K562 (cell line): ENCODE results near the gene AKAP12. TPM values are rescaled to one million over a fixed set of nuclear protein-coding genes. Genes with fewer than 3 reads are reported as not detected.

Experiments
- ATAC-seq: fragments of 200-7000 bp; cut with Tn5 transposase; 3 replicates; pipeline ENCODE4 v1.9.1; 2020; ENCODE audit warnings: moderate library complexity
- BruUV-seq: library from RNA; stranded (reverse); fragments of 400-500 nt; replicated peaks from 2 replicates; lab custom pipeline; 2021; lab: Mats Ljungman, UMichigan
- CTCF ChIA-PET: fragments of 300-600 bp; formaldehyde crosslinking; extraction: SDS; loops from one replicate; lab custom pipeline; 2021; ENCODE audit warnings: low intra/inter-chr PET ratio; lab: Yijun Ruan, JAX
- POLR2A ChIA-PET: fragments of 300-600, 350-650 bp; sonication (Branson Sonifier 250); formaldehyde crosslinking; extraction: SDS; loops from one replicate; lab custom pipeline; 2021; ENCODE audit warnings: antibody characterized with exemption, inconsistent platforms; lab: Yijun Ruan, JAX
- DNase-seq, 4 experiments: peaks; one replicate each; pipeline versions ENCODE4 v3.0.0 to v3.0.0-alpha.2; 2011 to 2018; ENCODE audit warnings: low spot score in 3 of 4, mixed read lengths in 3 of 4; ENCODE audit errors: extremely low read depth in 1 of 4
- FAIRE-seq: peaks from 2 replicates; lab custom pipeline; 2011; peaks lifted over from hg19 to GRCh38; lab: Jason Lieb, UNC
- H2AFZ ChIP-seq: 2 replicates; pipeline ENCODE4 v1.6.0; 2011; ENCODE audit warnings: low read depth, low read length, control low read depth, inconsistent platforms
- H3K27ac ChIP-seq: fragments of 200-600 bp; 3 replicates; pipeline ENCODE4 v1.8.0; 2011; ENCODE audit warnings: low read depth, mild to moderate bottlenecking, control low read depth, inconsistent platforms, low read length, moderate library complexity, mixed read lengths; ENCODE audit errors: extremely low read depth
- H3K27me3 ChIP-seq, 2 experiments: fragments of 300-600 bp in 1 of 2; 2 replicates in 1 of 2; 3 replicates in 1 of 2; pipeline versions ENCODE4 v1.6.0 to v1.8.0; 2011; ENCODE audit warnings: inconsistent platforms in 2 of 2, low read length in 2 of 2, mild to moderate bottlenecking in 1 of 2, mixed read lengths in 1 of 2, moderate library complexity in 1 of 2; ENCODE audit not compliant: control insufficient read depth in 2 of 2, insufficient read depth in 2 of 2
- H3K36me3 ChIP-seq: fragments of 300-600 bp; 3 replicates; pipeline ENCODE4 v1.8.0; 2011; ENCODE audit warnings: mild to moderate bottlenecking, low read length, inconsistent platforms; ENCODE audit not compliant: control insufficient read depth, insufficient read depth
- H3K4me1 ChIP-seq, 2 experiments: fragments of 200-600 bp in 1 of 2; replicated peaks in 1 of 2; 2 replicates in 1 of 2; 3 replicates in 1 of 2; pipeline versions ENCODE4 v1.5.1 to v1.8.0; 2011; ENCODE audit warnings: inconsistent platforms in 2 of 2, low read length in 2 of 2, mild to moderate bottlenecking in 1 of 2, mixed read lengths in 1 of 2, moderate library complexity in 1 of 2; ENCODE audit not compliant: control insufficient read depth in 2 of 2, insufficient read depth in 2 of 2
- H3K4me2 ChIP-seq: 2 replicates; pipeline ENCODE4 v1.6.1; 2011; ENCODE audit warnings: low read length, control low read depth, inconsistent platforms, mixed read lengths; ENCODE audit not compliant: insufficient read depth
- H3K4me3 ChIP-seq: fragments of 200-600 bp; sonication (generic), shearing (Covaris generic); 2 replicates; pipeline ENCODE4 v1.5.1; 2016; ENCODE audit warnings: control low read depth, inconsistent platforms
- H3K79me2 ChIP-seq: fragments of 200-600 bp; 3 replicates; pipeline ENCODE4 v1.8.0; 2011; ENCODE audit warnings: low read length, inconsistent platforms; ENCODE audit not compliant: control insufficient read depth, insufficient read depth
- H3K9ac ChIP-seq, 2 experiments: 2 replicates each; pipeline versions ENCODE4 v1.6.0 to v1.6.1; 2011; ENCODE audit warnings: low read depth in 2 of 2, low read length in 2 of 2, control low read depth in 1 of 2, inconsistent platforms in 1 of 2, mild to moderate bottlenecking in 1 of 2, mixed read lengths in 1 of 2; ENCODE audit not compliant: insufficient read depth in 1 of 2
- H3K9me1 ChIP-seq: one replicate; pipeline ENCODE4 v1.6.0; 2011; ENCODE audit warnings: inconsistent platforms, mild to moderate bottlenecking, low read length, moderate library complexity; ENCODE audit not compliant: control insufficient read depth, insufficient read depth
- H3K9me3 ChIP-seq: replicated peaks from 2 replicates; pipeline ENCODE4 v1.5.1; 2011; ENCODE audit warnings: low read depth, low read length, inconsistent platforms; ENCODE audit not compliant: control insufficient read depth, insufficient read depth
- H4K20me1 ChIP-seq: replicated peaks from 2 replicates; pipeline ENCODE4 v1.6.1; 2011; ENCODE audit warnings: low read length, inconsistent platforms, mixed read lengths; ENCODE audit not compliant: control insufficient read depth, insufficient read depth
- GATA2 ChIP-seq: sonication (generic); formaldehyde crosslinking; IDR thresholded peaks from 2 replicates; pipeline ENCODE4 v1.4.0; 2020; ENCODE audit warnings: mild to moderate bottlenecking, missing genetic modification reagents
- ID3 ChIP-seq, 2 experiments: fragments of 250-450 bp in 1 of 2; fragments of 450-650 bp in 1 of 2; sonication (Bioruptor Pico) in 1 of 2; IDR thresholded peaks; 2 replicates each; pipeline versions ENCODE4 v1.6.1 to v1.8.0; 2016 to 2021; ENCODE audit warnings: mild to moderate bottlenecking in 2 of 2, moderate library complexity in 2 of 2, missing compliant biosample characterization in 1 of 2, missing genetic modification characterization in 1 of 2
- LEF1 ChIP-seq: fragments of 450-650 bp; IDR thresholded peaks from 2 replicates; pipeline ENCODE4 v1.6.1; 2016; ENCODE audit warnings: mild to moderate bottlenecking
- ZBTB33 ChIP-seq: sonication (generic); formaldehyde crosslinking; IDR thresholded peaks from 2 replicates; pipeline ENCODE4 v1.8.1; 2023; ENCODE audit warnings: mild to moderate bottlenecking, missing genetic modification reagents
- ZNF184 ChIP-seq: sonication (generic); formaldehyde crosslinking; IDR thresholded peaks from 2 replicates; pipeline ENCODE4 v1.5.0; 2020; ENCODE audit warnings: missing genetic modification reagents
- ZNF408 ChIP-seq: fragments of 250-450 bp; sonication (Bioruptor Pico); IDR thresholded peaks from 2 replicates; pipeline ENCODE4 v1.4.0; 2020; ENCODE audit warnings: low read depth, mild to moderate bottlenecking, moderate library complexity
- WGBS: fragments of 100-300 bp; shearing (Covaris generic); methylation state at CpG from one replicate; pipeline ENCODE4 v1.1.6; 2016; ENCODE audit warnings: low coverage, mixed read lengths; ENCODE audit not compliant: insufficient coverage; ENCODE audit errors: missing lambda C conversion rate; 5-methylcytosine and 5-hydroxymethylcytosine counted together
- in situ Hi-C: fragments of 300-500 bp; cut with MboI; formaldehyde crosslinking; loops from 4 replicates; pipeline ENCODE4 v1.15.0; 2018; ENCODE audit warnings: inconsistent platforms, mixed read lengths
- intact Hi-C: fragments of 100-400 bp; cut with micrococcal nuclease; formaldehyde crosslinking; loops from 2 replicates; pipeline ENCODE4 v1.14.2; 2022
- polyA plus RNA-seq, 8 experiments: library from polyadenylated mRNA; depleted of rRNA in 4 of 8; stranded (reverse) in 5 of 8; unstranded in 3 of 8; fragments of >200 nt; fragmentation: Nextera tagmentation in 2 of 8; fragmentation: Illumina TruSeq in 1 of 8; extraction: Ambion mirVana in 2 of 8; extraction: Trizol in 1 of 8; gene quantifications; 2 replicates each; pipeline versions ENCODE4 v1.2.1 to v1.2.3, GENCODE V29; 2011 to 2014; ENCODE audit warnings: inconsistent platforms in 1 of 8, missing spikeins in 1 of 8
- total RNA-seq, 7 experiments: library from RNA; depleted of rRNA in 6 of 7; stranded (reverse); fragments of >200 nt in 6 of 7; fragmentation: Illumina TruSeq in 2 of 7; extraction: Trizol in 2 of 7; gene quantifications; 2 replicates each; pipeline versions ENCODE4 v1.2.1 to v1.2.3, GENCODE V29; 2011 to 2021; ENCODE audit warnings: low replicate concordance in 1 of 7

Gene AKAP12
- total and polyA plus RNA-seq, 9 of the 15 experiments (the other 6 are each of a cell fraction or from before 2014, with no cell fraction given) = 0.08 to 2.0 (median 0.62) TPM

DNA sequence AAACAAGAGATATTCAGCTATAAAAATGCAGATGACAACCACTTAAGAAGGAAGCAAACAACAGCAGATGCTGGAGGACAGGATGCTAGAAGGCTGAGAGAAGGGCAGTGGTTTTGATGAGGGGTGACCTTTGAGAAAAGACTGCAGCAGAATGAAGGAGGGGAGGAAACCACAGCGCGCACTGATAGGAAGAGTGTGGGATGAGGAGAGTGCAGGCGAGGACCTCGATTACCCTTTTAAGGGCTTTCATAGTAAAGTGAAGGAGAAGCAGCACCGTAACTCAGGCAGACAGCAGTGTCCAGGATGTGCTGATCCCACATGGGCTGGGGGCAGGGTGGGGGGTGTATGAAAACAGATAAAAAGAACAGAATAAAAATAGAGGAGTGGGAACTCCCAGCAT lies 132.4 kb downstream of the AKAP12 start:
- TF ChIP-seq GATA2 (no peak), ZNF408 (CRISPR knock-in tag) (no peak), LEF1 (no peak), ZBTB33 (CRISPR knock-in tag) (no peak), ID3 (CRISPR knock-in tag; IDR thresholded peaks at IDR 0.05) (no peak), ID3 (tag; IDR thresholded peaks at IDR 0.05) (peak; percentile 25; the same call in 1 of the 2 replicates), ZNF184 (CRISPR knock-in tag) (no peak)
- WGBS = 84% methylated on average over 5 of the region's 5 CpGs
- POLR2A ChIA-PET = interaction anchor here (0.6 to 1.1 kb wide), 2 partner anchors 23 to 1356 kb away, joined by 3 read pairs; no protein-coding TSS in a partner anchor
- H3K27ac ChIP-seq = no peak overlapping the region
- CTCF ChIA-PET = no interaction called here
- DNase-seq = no peak
- H3K9me1 ChIP-seq = no peaks in the 10 kb centered on the region
- no peak overlapping the region for H3K4me3 ChIP-seq
- H3K27me3 ChIP-seq = no peaks in the 10 kb centered on the region
- ATAC-seq = no peak
- no TSS peak for BruUV-seq
- no peak for FAIRE-seq
- peaks cover 38% of the 10 kb centered on the region for H3K36me3 ChIP-seq
- no peak overlapping the region; a peak in 1 of 4 replicates for H3K9ac ChIP-seq
- no peak overlapping the region for H3K4me2 ChIP-seq
- no peaks in the 10 kb centered on the region for H3K9me3 ChIP-seq
- intact Hi-C loops = no loop called here
- peaks cover 36% of the 10 kb centered on the region for H3K79me2 ChIP-seq
- in situ Hi-C loops = no loop called here
- peaks cover 6 to 7% of the 10 kb centered on the region in 2 experiments; a peak in 4 of 5 replicates for H3K4me1 ChIP-seq
- no peak overlapping the region for H2AFZ ChIP-seq
- H4K20me1 ChIP-seq = no peaks in the 10 kb centered on the region
